H1 (cell line): ENCODE data around the gene ARL8A.
"Not testable (repeated sequence)": the region's sequence is repeated elsewhere in the genome, so short reads cannot be mapped to it uniquely, and the experiment has no call there.

Source experiments
- NRF1 ChIP-seq: IDR thresholded peaks from 2 replicates; pipeline ENCODE4 v1.6.1; 2011; ENCODE audit warnings: mild to moderate bottlenecking, low read depth, low read length, improper control_type of control experiment
- POLR2AphosphoS5 ChIP-seq: IDR thresholded peaks from 2 replicates; pipeline ENCODE4 v1.6.1; 2011; ENCODE audit warnings: low read depth, low read length

GRCh38 chr1:202111589-202111988 lies 32.9 kb downstream of the ARL8A start:
- TF ChIP-seq POLR2AphosphoS5, NRF1: not testable (repeated sequence)
